HCEC 1CT (cell line): ENCODE data around the gene DRC7.
A peak's percentile ranks its signal among the peaks of the same experiment; 100 is the strongest.

Experiments
- DNase-seq: peaks from one replicate; pipeline ENCODE4 v3.0.0-alpha.2; 2017

Gene DRC7

GRCh38 chr16:57753448-57754353 lies 59.1 kb downstream of the DRC7 start:
- no peak for DNase-seq

- DNase-seq: no peak
These were observed 59.9 kb downstream of the DRC7 start for GRCh38 chr16:57754354-57755060.

- no peak for DNase-seq
These were observed 60.6 kb downstream of the DRC7 start for GRCh38 chr16:57755061-57755684.

GRCh38 chr16:57755726-57756423 lies 61.3 kb downstream of the DRC7 start:
- DNase-seq: no peak

GRCh38 chr16:57756424-57757325 lies 62.1 kb downstream of the DRC7 start:
- DNase-seq: no peak

- DNase-seq: peak; percentile 56
These were observed 62.8 kb downstream of the DRC7 start for GRCh38 chr16:57757326-57757786.

- no peak for DNase-seq
These were observed 63.3 kb downstream of the DRC7 start for GRCh38 chr16:57757883-57758282.

GRCh38 chr16:57758331-57759117 lies 63.9 kb downstream of the DRC7 start:
- no peak for DNase-seq

- no peak for DNase-seq
These were observed 64.5 kb downstream of the DRC7 start for GRCh38 chr16:57759131-57759530.

- DNase-seq: no peak
These were observed 65.1 kb downstream of the DRC7 start for GRCh38 chr16:57759541-57760356.

- no peak for DNase-seq
These were observed 66.0 kb downstream of the DRC7 start for GRCh38 chr16:57760357-57761160.

- DNase-seq: no peak
These were observed 66.7 kb downstream of the DRC7 start for GRCh38 chr16:57761301-57761700.

GRCh38 chr16:57761957-57762356 lies 67.4 kb downstream of the DRC7 start:
- no peak for DNase-seq

GRCh38 chr16:57762365-57763040 lies 67.9 kb downstream of the DRC7 start:
- DNase-seq: no peak

- no peak for DNase-seq
These were observed 68.8 kb downstream of the DRC7 start for GRCh38 chr16:57763285-57764005.

- DNase-seq: no peak
These were observed 69.4 kb downstream of the DRC7 start for GRCh38 chr16:57764006-57764340.

GRCh38 chr16:57764341-57765159 lies 69.9 kb downstream of the DRC7 start:
- peak; percentile 92 for DNase-seq
